IPS-18c (cell line): ENCODE data around the gene NEU1.
"Not testable (repeated sequence)": the region's sequence is repeated elsewhere in the genome, so short reads cannot be mapped to it uniquely, and the experiment has no call there.

Experiments
- H3K4me3 ChIP-seq: 2 replicates; pipeline ENCODE4 v1.7.0; 2013; ENCODE audit warnings: low read depth, mild to moderate bottlenecking, low read length, moderate library complexity; ENCODE audit not compliant: insufficient read depth
- H3K9me3 ChIP-seq: one replicate; pipeline ENCODE4 v1.6.1; 2013; ENCODE audit warnings: mild to moderate bottlenecking, low read length, moderate library complexity; ENCODE audit not compliant: control insufficient read depth, insufficient read depth

The NEU1 gene

GRCh38 chr6:31836047-31836473, 26.6 kb downstream of the NEU1 start:
- H3K9me3 ChIP-seq, result peaks cover 4% of the 10 kb centered on the region
- peak overlapping the region; percentile 99 for H3K4me3 ChIP-seq

GRCh38 chr6:31834367-31835250, 28.0 kb downstream of the NEU1 start:
- Histone ChIP-seq H3K4me3 (peak overlapping the region; percentile 99), H3K9me3 (peaks cover 4% of the 10 kb centered on the region)

- Histone ChIP-seq H3K4me3 (no peak overlapping the region), H3K9me3 (peaks cover 4% of the 10 kb centered on the region)
Observed at GRCh38 chr6:31831350-31832215, 31.0 kb downstream of the NEU1 start.

- H3K4me3 ChIP-seq, result peak overlapping the region; percentile 57
- peaks cover 4% of the 10 kb centered on the region for H3K9me3 ChIP-seq
Observed at GRCh38 chr6:31830886-31831335, 31.7 kb downstream of the NEU1 start.

GRCh38 chr6:31829633-31830283, 32.9 kb downstream of the NEU1 start:
- H3K4me3 ChIP-seq, result peak overlapping the region; percentile 57
- no peaks in the 10 kb centered on the region for H3K9me3 ChIP-seq

GRCh38 chr6:31827286-31828079, 35.1 kb downstream of the NEU1 start, which contains the start of gene HSPA1B:
Gene HSPA1B (plus strand): TSS chr6:31827738. CDS start chr6:31827951, 213 bp downstream.
- Histone ChIP-seq H3K9me3 (no peaks in the 10 kb centered on the region), H3K4me3 (peak within 1 kb of the TSS; percentile 77)

- peak overlapping the region; percentile 57 for H3K4me3 ChIP-seq
- no peaks in the 10 kb centered on the region for H3K9me3 ChIP-seq
Observed at GRCh38 chr6:31826793-31827285, 35.8 kb downstream of the NEU1 start.

GRCh38 chr6:31825553-31825952, 37.1 kb downstream of the NEU1 start:
- Histone ChIP-seq H3K4me3 (no peak overlapping the region), H3K9me3 (no peaks in the 10 kb centered on the region)

- H3K4me3 ChIP-seq, H3K9me3 ChIP-seq: not testable (repeated sequence)
Observed at GRCh38 chr6:31823592-31824196, 38.9 kb downstream of the NEU1 start.

- Histone ChIP-seq H3K4me3 (peak overlapping the region; percentile 69), H3K9me3 (no peaks in the 10 kb centered on the region)
Observed at GRCh38 chr6:31822036-31822821, 40.4 kb downstream of the NEU1 start.

GRCh38 chr6:31821301-31822035, 41.2 kb downstream of the NEU1 start:
- Histone ChIP-seq H3K9me3 (no peaks in the 10 kb centered on the region), H3K4me3 (peak overlapping the region; percentile 69)

GRCh38 chr6:31820399-31820798, 42.2 kb downstream of the NEU1 start:
- not testable (repeated sequence) for H3K9me3 ChIP-seq, H3K4me3 ChIP-seq

- Histone ChIP-seq H3K4me3 (no peak overlapping the region), H3K9me3 (no peaks in the 10 kb centered on the region)
Observed at GRCh38 chr6:31819871-31820299, 42.7 kb downstream of the NEU1 start.

- H3K9me3 ChIP-seq, H3K4me3 ChIP-seq: not testable (repeated sequence)
Observed at GRCh38 chr6:31817929-31818511, 44.6 kb downstream of the NEU1 start.
